Measurements from ENCODE around the gene DMXL2. TPM values are rescaled to one million over a fixed set of nuclear protein-coding genes. Genes with fewer than 3 reads are reported as not detected.
"Not testable (repeated sequence)": the region's sequence is repeated elsewhere in the genome, so short reads cannot be mapped to it uniquely, and the experiment has no call there.

Gene DMXL2
- total RNA-seq, 1 donor from 2014 or later = 23.6 TPM

GRCh38 chr15:51620641-51621040 is 1.9 kb downstream of the DMXL2 start:
- Histone ChIP-seq H3K4me1 (peaks cover 23% of the 10 kb centered on the region), H3K27me3 (no peaks in the 10 kb centered on the region), H3K4me3 (no peak overlapping the region), H3K9me3 (no peaks in the 10 kb centered on the region), H3K27ac (no peak overlapping the region), H3K36me3 (no peaks in the 10 kb centered on the region)
- TF ChIP-seq CTCF (IDR thresholded peaks at IDR 0.05) (no peak), POLR2A (IDR thresholded peaks at IDR 0.05) (no peak), POLR2AphosphoS5 (IDR thresholded peaks at IDR 0.05; ENCODE audit: insufficient read depth in 1 of 2, low read depth in 1 of 2) (no peak)
- intact Hi-C loops (cut with DNase I) = no loop called here
- DNase-seq (ENCODE audit: extremely low spot score in 2 of 2) = no peak

GRCh38 chr15:51620122-51620521 is 2.4 kb downstream of the DMXL2 start:
- no peak overlapping the region for H3K27ac ChIP-seq
- H3K36me3 ChIP-seq = no peaks in the 10 kb centered on the region
- intact Hi-C loops (cut with DNase I) = no loop called here
- no peak for DNase-seq (ENCODE audit: extremely low spot score in 2 of 2)
- peaks cover 23% of the 10 kb centered on the region for H3K4me1 ChIP-seq
- TF ChIP-seq POLR2A (IDR thresholded peaks at IDR 0.05) (no peak), CTCF (IDR thresholded peaks at IDR 0.05) (no peak), POLR2AphosphoS5 (IDR thresholded peaks at IDR 0.05; ENCODE audit: insufficient read depth in 1 of 2, low read depth in 1 of 2) (no peak)
- H3K27me3 ChIP-seq = no peaks in the 10 kb centered on the region
- no peak overlapping the region for H3K4me3 ChIP-seq
- no peaks in the 10 kb centered on the region for H3K9me3 ChIP-seq

- peaks cover 23% of the 10 kb centered on the region for H3K4me1 ChIP-seq
Measured at GRCh38 chr15:51619331-51620035, 3.1 kb downstream of the DMXL2 start.

GRCh38 chr15:51617886-51618285 is 4.7 kb downstream of the DMXL2 start:
- Histone ChIP-seq H3K36me3 (no peaks in the 10 kb centered on the region), H3K4me1 (peaks cover 14% of the 10 kb centered on the region), H3K9me3 (no peaks in the 10 kb centered on the region), H3K27ac (no peak overlapping the region), H3K4me3 (no peak overlapping the region), H3K27me3 (no peaks in the 10 kb centered on the region)
- intact Hi-C loops (cut with DNase I) = no loop called here
- TF ChIP-seq POLR2A (IDR thresholded peaks at IDR 0.05) = no peak
- TF ChIP-seq CTCF (IDR thresholded peaks at IDR 0.05) = no peak
- no peak for TF ChIP-seq POLR2AphosphoS5 (IDR thresholded peaks at IDR 0.05; ENCODE audit: insufficient read depth in 1 of 2, low read depth in 1 of 2)
- no peak for DNase-seq (ENCODE audit: extremely low spot score in 2 of 2)

More at GRCh38 chr15:51619331-51620035, 3.1 kb downstream of the DMXL2 start:
- DNase-seq (ENCODE audit: extremely low spot score in 2 of 2) = no peak
- intact Hi-C loops (cut with DNase I) = no loop called here
- H3K4me3 ChIP-seq = no peak overlapping the region
- no peaks in the 10 kb centered on the region for H3K36me3 ChIP-seq
- H3K27me3 ChIP-seq = no peaks in the 10 kb centered on the region
- H3K27ac ChIP-seq = no peak overlapping the region
- TF ChIP-seq POLR2AphosphoS5 (IDR thresholded peaks at IDR 0.05; ENCODE audit: insufficient read depth in 1 of 2, low read depth in 1 of 2) = no peak
- TF ChIP-seq POLR2A (IDR thresholded peaks at IDR 0.05) = no peak
- no peak for TF ChIP-seq CTCF (IDR thresholded peaks at IDR 0.05)
- no peaks in the 10 kb centered on the region for H3K9me3 ChIP-seq

GRCh38 chr15:51613951-51614350 is 8.6 kb downstream of the DMXL2 start:
- Histone ChIP-seq H3K36me3 (no peaks in the 10 kb centered on the region), H3K4me1 (no peaks in the 10 kb centered on the region), H3K27me3 (no peaks in the 10 kb centered on the region), H3K4me3 (no peak overlapping the region), H3K9me3 (no peaks in the 10 kb centered on the region), H3K27ac (no peak overlapping the region)
- no peak for DNase-seq (ENCODE audit: extremely low spot score in 2 of 2)
- intact Hi-C loops (cut with DNase I) = no loop called here
- TF ChIP-seq CTCF (IDR thresholded peaks at IDR 0.05) (no peak), POLR2A (IDR thresholded peaks at IDR 0.05) (no peak), POLR2AphosphoS5 (IDR thresholded peaks at IDR 0.05; ENCODE audit: insufficient read depth in 1 of 2, low read depth in 1 of 2) (no peak)

GRCh38 chr15:51612669-51613068 is 9.9 kb downstream of the DMXL2 start:
- H3K4me3 ChIP-seq; H3K27me3 ChIP-seq; DNase-seq (ENCODE audit: extremely low spot score in 2 of 2); intact Hi-C loops (cut with DNase I); H3K4me1 ChIP-seq; H3K27ac ChIP-seq; H3K9me3 ChIP-seq; H3K36me3 ChIP-seq: not testable (repeated sequence)

- H3K27me3 ChIP-seq; intact Hi-C loops (cut with DNase I); H3K4me3 ChIP-seq; DNase-seq (ENCODE audit: extremely low spot score in 2 of 2); H3K9me3 ChIP-seq; H3K4me1 ChIP-seq; H3K36me3 ChIP-seq; H3K27ac ChIP-seq: not testable (repeated sequence)
Measured at GRCh38 chr15:51603462-51603948, 19.1 kb downstream of the DMXL2 start.
